Immature natural killer cell (primary cell): ENCODE measurements around the gene C2CD4A. TPM values are rescaled to one million over a fixed set of nuclear protein-coding genes. Genes with fewer than 3 reads are reported as not detected.

Source experiments
- DNase-seq, 3 donors: peaks; one replicate each; pipeline ENCODE4 v3.0.0; 2022; ENCODE audit warnings: mixed read lengths in 1 of 3
- H3K27ac Mint-ChIP-seq, 6 donors: one replicate each; pipeline ENCODE4 v1.8.0; 2020; ENCODE audit warnings: mixed read lengths in 6 of 6, mild to moderate bottlenecking in 5 of 6, inconsistent platforms in 4 of 6, moderate library complexity in 3 of 6
- H3K27me3 Mint-ChIP-seq, 3 donors: one replicate each; pipeline ENCODE4 v1.8.0; 2020 to 2021; ENCODE audit warnings: low read depth in 3 of 3, mild to moderate bottlenecking in 3 of 3, mixed read lengths in 3 of 3, moderate library complexity in 3 of 3, inconsistent platforms in 1 of 3
- H3K36me3 Mint-ChIP-seq, 3 donors: one replicate each; pipeline ENCODE4 v1.8.0; 2020; ENCODE audit warnings: mixed read lengths in 3 of 3, inconsistent platforms in 2 of 3, mild to moderate bottlenecking in 2 of 3
- H3K4me1 Mint-ChIP-seq, 2 donors: one replicate each; pipeline ENCODE4 v1.8.0; 2020; ENCODE audit warnings: inconsistent platforms in 2 of 2, mild to moderate bottlenecking in 2 of 2, mixed read lengths in 2 of 2, moderate library complexity in 1 of 2
- H3K4me3 Mint-ChIP-seq, 5 donors: one replicate each; pipeline ENCODE4 v1.8.0; 2020; ENCODE audit warnings: mild to moderate bottlenecking in 5 of 5, mixed read lengths in 5 of 5, inconsistent platforms in 3 of 5, moderate library complexity in 3 of 5
- H3K9me3 Mint-ChIP-seq, 6 donors: one replicate each; pipeline ENCODE4 v1.8.0; 2020; ENCODE audit warnings: mild to moderate bottlenecking in 6 of 6, mixed read lengths in 6 of 6, inconsistent platforms in 4 of 6, moderate library complexity in 3 of 6
- polyA plus RNA-seq, 3 donors: library from polyadenylated mRNA; unstranded; fragments of 300-500 nt; fragmentation: Illumina TruSeq; gene quantifications; one replicate each; pipeline ENCODE4 v1.2.3, GENCODE V29; 2021

Gene C2CD4A
- polyA plus RNA-seq, 3 donors from 2014 or later = not detected

GRCh38 chr15:62115847-62116246 lies 49.1 kb downstream of the C2CD4A start:
- H3K36me3 Mint-ChIP-seq = no peaks in the 10 kb centered on the region
- no peaks in the 10 kb centered on the region for H3K9me3 Mint-ChIP-seq
- peaks cover 1 to 6% (median 5%) of the 10 kb centered on the region in 3 donors for H3K27me3 Mint-ChIP-seq
- no peaks in the 10 kb centered on the region for H3K4me1 Mint-ChIP-seq
- H3K27ac Mint-ChIP-seq = no peak overlapping the region
- no peak for DNase-seq
- no peak overlapping the region for H3K4me3 Mint-ChIP-seq

- Mint-ChIP-seq H3K27me3 (peaks cover 1 to 3% (median 2%) of the 10 kb centered on the region in 3 donors), H3K36me3 (no peaks in the 10 kb centered on the region), H3K4me1 (no peaks in the 10 kb centered on the region), H3K4me3 (no peak overlapping the region), H3K27ac (no peak overlapping the region), H3K9me3 (no peaks in the 10 kb centered on the region)
- no peak for DNase-seq
These were observed 51.9 kb downstream of the C2CD4A start for GRCh38 chr15:62118520-62119226.

GRCh38 chr15:62119227-62119864 lies 52.6 kb downstream of the C2CD4A start:
- Mint-ChIP-seq H3K4me1 (peaks cover 3 to 6% of the 10 kb centered on the region in 2 donors), H3K9me3 (no peaks in the 10 kb centered on the region), H3K36me3 (no peaks in the 10 kb centered on the region), H3K27me3 (peaks cover 1 to 3% (median 2%) of the 10 kb centered on the region in 3 donors), H3K27ac (no peak overlapping the region), H3K4me3 (no peak overlapping the region)
- no peak for DNase-seq

DNA sequence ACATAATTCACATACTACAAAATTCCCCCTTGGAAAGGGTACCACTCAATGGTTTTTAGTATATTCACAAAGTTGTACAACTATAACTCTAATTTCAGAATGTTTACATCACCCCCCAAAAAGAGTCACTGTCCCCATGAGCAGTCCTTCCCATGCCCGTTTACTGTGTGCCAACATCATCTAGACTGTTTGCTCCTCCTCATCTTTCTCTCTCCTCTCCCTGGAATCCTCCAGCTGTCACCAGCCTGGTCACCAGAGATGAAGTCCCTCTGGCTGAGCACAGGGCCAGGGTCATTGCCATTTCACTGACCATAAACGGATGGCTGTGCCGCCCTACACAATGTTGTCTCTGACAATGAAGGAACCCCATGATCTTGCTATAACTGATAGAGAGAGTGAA lies 53.1 kb downstream of the C2CD4A start:
- no peaks in the 10 kb centered on the region for H3K9me3 Mint-ChIP-seq
- H3K27ac Mint-ChIP-seq = no peak overlapping the region
- peaks cover 8 to 12% of the 10 kb centered on the region in 2 donors for H3K4me1 Mint-ChIP-seq
- H3K4me3 Mint-ChIP-seq = no peak overlapping the region
- peaks cover 1 to 3% (median 2%) of the 10 kb centered on the region in 3 donors for H3K27me3 Mint-ChIP-seq
- no peaks in the 10 kb centered on the region for H3K36me3 Mint-ChIP-seq
- DNase-seq = no peak

Other genes starting within 250 kb of the C2CD4A start
- gene VPS13C, start 6.5 kb upstream of the C2CD4A start, polyA plus RNA-seq = 10 to 100 TPM in 2 of 3 donors, 1 to 10 TPM in 1; 9.8 to 18.5 (median 11.1) TPM
- not detected for gene C2CD4B, start 98.3 kb downstream of the C2CD4A start, polyA plus RNA-seq